Trophoblast cell (in vitro differentiated cells and primary cell): ENCODE data around the gene ALKAL2.
A peak's percentile ranks its signal among the peaks of the same experiment; 100 is the strongest.

Source experiments
- DNase-seq, 2 donors: peaks; one replicate each; pipeline ENCODE4 v3.0.0-alpha.2; 2016
- H2AFZ ChIP-seq: 2 replicates; pipeline ENCODE4 v1.6.1; 2013; ENCODE audit warnings: low read length, moderate library complexity, mild to moderate bottlenecking; ENCODE audit not compliant: insufficient read depth, poor library complexity
- H2AK5ac ChIP-seq: 2 replicates; pipeline ENCODE4 v1.6.1; 2013; ENCODE audit warnings: mild to moderate bottlenecking, low read length
- H2BK120ac ChIP-seq: 2 replicates; pipeline ENCODE4 v1.6.1; 2013; ENCODE audit warnings: low read length, mild to moderate bottlenecking, moderate library complexity; ENCODE audit not compliant: insufficient read depth, poor library complexity
- H2BK12ac ChIP-seq: 2 replicates; pipeline ENCODE4 v1.6.1; 2013; ENCODE audit warnings: mild to moderate bottlenecking, low read length, moderate library complexity
- H2BK5ac ChIP-seq: 2 replicates; pipeline ENCODE4 v1.6.1; 2013; ENCODE audit warnings: low read length, low read depth, moderate library complexity, mild to moderate bottlenecking; ENCODE audit not compliant: poor library complexity
- H3K14ac ChIP-seq: 2 replicates; pipeline ENCODE4 v1.6.1; 2013; ENCODE audit warnings: mild to moderate bottlenecking, low read length
- H3K18ac ChIP-seq: 2 replicates; pipeline ENCODE4 v1.6.1; 2013; ENCODE audit warnings: mild to moderate bottlenecking, low read length
- H3K23ac ChIP-seq: 2 replicates; pipeline ENCODE4 v1.6.1; 2013; ENCODE audit warnings: low read length
- H3K27ac ChIP-seq: 2 replicates; pipeline ENCODE4 v1.5.1; 2013; ENCODE audit warnings: low read depth, mild to moderate bottlenecking, inconsistent platforms, low read length, moderate library complexity
- H3K27me3 ChIP-seq: 2 replicates; pipeline ENCODE4 v1.6.1; 2013; ENCODE audit warnings: inconsistent platforms, mild to moderate bottlenecking, low read length, moderate library complexity; ENCODE audit not compliant: insufficient read depth
- H3K36me3 ChIP-seq, 2 experiments: 1 replicate in 1 of 2; 2 replicates in 1 of 2; pipeline ENCODE4 v1.6.1; 2013; ENCODE audit warnings: low read length in 2 of 2, mild to moderate bottlenecking in 2 of 2, moderate library complexity in 1 of 2; ENCODE audit not compliant: insufficient read depth in 2 of 2, control insufficient read depth in 1 of 2
- H3K4ac ChIP-seq: 2 replicates; pipeline ENCODE4 v1.6.1; 2013; ENCODE audit warnings: low read depth, mild to moderate bottlenecking, low read length, moderate library complexity
- H3K4me1 ChIP-seq, 2 experiments: 1 replicate in 1 of 2; 2 replicates in 1 of 2; pipeline ENCODE4 v1.6.1; 2013; ENCODE audit warnings: low read length in 2 of 2, mild to moderate bottlenecking in 2 of 2, moderate library complexity in 1 of 2; ENCODE audit not compliant: insufficient read depth in 2 of 2, control insufficient read depth in 1 of 2
- H3K4me2 ChIP-seq: 2 replicates; pipeline ENCODE4 v1.6.1; 2013; ENCODE audit warnings: inconsistent platforms, mild to moderate bottlenecking, low read length, moderate library complexity
- H3K4me3 ChIP-seq: 2 replicates; pipeline ENCODE4 v1.5.1; 2013; ENCODE audit warnings: mild to moderate bottlenecking, low read depth, low read length, inconsistent platforms
- H3K79me1 ChIP-seq: one replicate; pipeline ENCODE4 v1.6.1; 2013; ENCODE audit warnings: low read length
- H3K79me2 ChIP-seq: 2 replicates; pipeline ENCODE4 v1.6.1; 2013; ENCODE audit warnings: low read length, mild to moderate bottlenecking; ENCODE audit not compliant: control insufficient read depth, insufficient read depth, poor library complexity
- H3K9ac ChIP-seq: 2 replicates; pipeline ENCODE4 v1.6.1; 2013; ENCODE audit warnings: mild to moderate bottlenecking, low read length
- H3K9me3 ChIP-seq: 2 replicates; pipeline ENCODE4 v1.6.1; 2013; ENCODE audit warnings: low read depth, mild to moderate bottlenecking, control low read depth, inconsistent platforms, low read length; ENCODE audit not compliant: insufficient read depth
- H4K12ac ChIP-seq: 2 replicates; pipeline ENCODE4 v1.6.1; 2013; ENCODE audit warnings: low read depth, mild to moderate bottlenecking, low read length, moderate library complexity
- H4K8ac ChIP-seq: 2 replicates; pipeline ENCODE4 v1.6.1; 2013; ENCODE audit warnings: low read depth, mild to moderate bottlenecking, low read length, moderate library complexity
- H4K91ac ChIP-seq: one replicate; pipeline ENCODE4 v1.6.1; 2013; ENCODE audit warnings: low read depth, mild to moderate bottlenecking, low read length, moderate library complexity
- WGBS: extraction: QIAGEN DNeasy Blood & Tissue Kit; methylation state at CpG from one replicate; pipeline ENCODE4 v1.1.7; 2013; ENCODE audit warnings: missing lambda C conversion rate; ENCODE audit not compliant: insufficient read length, insufficient coverage; ENCODE audit errors: extremely low coverage; 5-methylcytosine and 5-hydroxymethylcytosine counted together

ALKAL2 gene

DNA sequence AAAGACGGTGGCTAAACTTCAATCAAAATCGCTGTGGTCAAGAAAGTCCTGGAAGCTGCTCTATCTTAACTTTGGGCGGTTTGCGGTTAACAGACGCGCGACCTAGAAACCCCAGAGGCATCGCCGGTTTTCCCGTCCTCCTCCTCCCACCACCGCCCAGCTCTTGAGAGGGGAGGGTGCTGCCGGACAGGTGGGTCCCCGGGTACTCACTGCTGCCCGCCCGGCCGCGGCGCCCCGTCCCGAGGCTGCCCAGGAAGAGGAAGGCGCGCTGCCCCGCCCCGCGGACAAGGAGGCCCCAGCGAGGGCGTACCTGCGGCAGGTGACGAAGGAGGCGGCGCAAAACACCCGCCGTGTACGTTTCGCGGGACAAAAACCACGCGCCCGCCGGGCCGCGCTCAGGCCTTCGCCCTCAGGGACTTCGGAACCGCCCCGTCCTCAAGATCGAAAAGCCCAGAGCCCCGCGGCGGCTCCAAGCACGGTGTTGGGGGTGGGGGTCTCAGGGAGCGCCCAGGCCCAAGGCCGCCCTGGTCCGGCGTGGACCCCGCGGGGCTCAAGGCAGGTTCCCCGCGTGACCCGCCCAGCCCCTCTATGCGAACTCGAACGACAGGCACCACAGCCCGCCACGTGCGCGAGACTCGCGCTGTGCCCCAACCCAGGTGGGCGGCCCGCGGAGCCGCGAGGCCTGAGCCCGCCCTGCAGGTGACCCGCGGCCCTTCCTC lies 24.0 kb downstream of the ALKAL2 start, which contains the start of gene SH3YL1:
Gene SH3YL1, minus strand, starts transcription at position 259 of the 719 bp plus-strand sequence. Its CDS starts 48 bp downstream, at position 211.
- Histone ChIP-seq H2AK5ac (peak within 1 kb of the TSS; percentile 80), H4K8ac (peak within 1 kb of the TSS; percentile 90), H3K79me2 (peaks cover 23% of the 10 kb centered on the region), H2AFZ (peak within 1 kb of the TSS; percentile 71), H3K4me2 (peak within 1 kb of the TSS; percentile 100), H3K27me3 (no peaks in the 10 kb centered on the region), H3K4ac (peak within 1 kb of the TSS; percentile 80), H2BK120ac (peak within 1 kb of the TSS; percentile 64), H4K91ac (peak within 1 kb of the TSS; percentile 90), H3K23ac (no peak within 1 kb of the TSS), H3K36me3 (no peaks in the 10 kb centered on the region), H2BK5ac (peak within 1 kb of the TSS; percentile 18), H3K14ac (peak within 1 kb of the TSS; percentile 83), H3K79me1 (peaks cover 13% of the 10 kb centered on the region), H4K12ac (peak within 1 kb of the TSS; percentile 68), H3K9me3 (no peaks in the 10 kb centered on the region), H2BK12ac (peak within 1 kb of the TSS; percentile 27), H3K9ac (peak within 1 kb of the TSS; percentile 97), H3K4me3 (peak within 1 kb of the TSS; percentile 100), H3K27ac (peak within 1 kb of the TSS; percentile 61), H3K4me1 (peaks cover 4 to 18% of the 10 kb centered on the region in 2 experiments), H3K18ac (peak within 1 kb of the TSS; percentile 86)
- DNase-seq: peak; percentile 77 to 81
- no CpG with 5 or more reads among the region's 77 CpGs for WGBS

DNA sequence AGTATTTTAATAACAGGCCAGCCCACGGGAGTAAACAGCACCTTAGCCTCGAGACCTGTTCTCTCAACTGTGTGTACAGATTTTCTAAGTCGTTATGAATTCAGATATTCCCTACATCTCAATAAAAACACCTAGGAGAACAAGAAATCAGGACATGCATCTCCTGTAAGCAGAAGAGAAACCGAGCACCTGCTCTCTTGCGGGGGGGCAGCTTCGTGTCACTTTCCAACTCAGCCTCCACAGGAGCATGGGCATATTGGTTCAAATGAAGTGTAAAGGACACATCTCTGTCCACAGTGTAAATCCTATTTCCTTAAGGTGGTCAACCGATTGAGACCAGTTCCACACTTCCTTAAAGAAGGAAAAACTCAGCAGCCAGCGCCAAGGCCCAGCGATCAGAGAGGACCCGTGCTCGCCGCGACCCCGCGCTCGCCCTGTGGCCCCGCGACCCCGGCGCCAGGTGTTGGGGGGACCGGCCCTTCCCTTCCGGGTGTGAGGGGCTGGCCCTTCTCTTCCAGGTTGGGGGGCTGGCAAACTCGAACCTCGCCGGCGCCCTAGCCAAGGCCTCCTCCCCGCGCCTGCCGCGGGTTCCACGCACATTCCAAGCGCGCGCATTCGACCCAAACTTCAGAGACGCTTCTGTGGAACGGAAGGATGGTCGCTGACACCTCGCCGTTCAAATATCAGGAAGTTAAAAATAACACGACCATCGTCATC lies 24.7 kb downstream of the ALKAL2 start:
- H3K4ac ChIP-seq: peak overlapping the region; percentile 49
- peaks cover 13% of the 10 kb centered on the region for H3K79me1 ChIP-seq
- peak overlapping the region; percentile 90 for H4K8ac ChIP-seq
- no CpG with 5 or more reads among the region's 42 CpGs for WGBS
- no peak overlapping the region for H2BK5ac ChIP-seq
- no peak overlapping the region for H3K9ac ChIP-seq
- no peak for DNase-seq
- H3K4me2 ChIP-seq: peak overlapping the region; percentile 100
- peak overlapping the region; percentile 53 for H2AFZ ChIP-seq
- peak overlapping the region; percentile 27 for H2BK12ac ChIP-seq
- H3K79me2 ChIP-seq: peaks cover 20% of the 10 kb centered on the region
- H3K18ac ChIP-seq: peak overlapping the region; percentile 48
- H3K4me1 ChIP-seq: peaks cover 4 to 19% of the 10 kb centered on the region in 2 experiments
- H2AK5ac ChIP-seq: no peak overlapping the region
- no peak overlapping the region for H4K12ac ChIP-seq
- peak overlapping the region; percentile 41 for H4K91ac ChIP-seq
- no peak overlapping the region for H2BK120ac ChIP-seq
- peak overlapping the region; percentile 86 for H3K4me3 ChIP-seq
- H3K14ac ChIP-seq: peak overlapping the region; percentile 33
- no peak overlapping the region for H3K23ac ChIP-seq
- no peaks in the 10 kb centered on the region for H3K27me3 ChIP-seq
- H3K36me3 ChIP-seq: no peaks in the 10 kb centered on the region
- H3K27ac ChIP-seq: no peak overlapping the region
- no peaks in the 10 kb centered on the region for H3K9me3 ChIP-seq

DNA sequence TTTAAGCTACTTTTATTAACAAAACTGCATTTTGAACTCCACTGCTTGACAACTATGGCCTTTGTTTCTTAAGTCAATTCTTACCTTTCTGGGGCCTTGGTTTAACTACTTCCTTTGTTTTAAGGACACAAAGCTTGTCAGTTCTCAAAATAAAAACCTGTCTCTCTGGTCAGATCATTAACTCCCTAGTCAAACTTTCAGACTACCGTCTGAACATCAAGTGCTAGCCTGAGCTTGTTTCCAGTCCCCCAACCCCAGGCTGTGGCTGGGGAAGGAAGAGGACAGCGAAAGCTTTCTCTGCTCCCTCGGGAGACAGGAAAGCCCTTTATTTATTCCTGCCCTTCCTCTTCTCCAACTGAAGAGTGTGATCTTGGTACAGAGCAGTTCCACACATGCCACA lies 25.8 kb downstream of the ALKAL2 start:
- H4K91ac ChIP-seq: no peak overlapping the region
- peak overlapping the region; percentile 44 for H4K8ac ChIP-seq
- no peaks in the 10 kb centered on the region for H3K36me3 ChIP-seq
- H2AK5ac ChIP-seq: no peak overlapping the region
- no peak overlapping the region for H2AFZ ChIP-seq
- no peak overlapping the region for H2BK12ac ChIP-seq
- H2BK120ac ChIP-seq: peak overlapping the region; percentile 10
- H3K9me3 ChIP-seq: no peaks in the 10 kb centered on the region
- no peak overlapping the region for H3K9ac ChIP-seq
- no peak overlapping the region for H3K18ac ChIP-seq
- WGBS: no CpG with 5 or more reads among the region's 3 CpGs
- H3K79me1 ChIP-seq: peaks cover 13% of the 10 kb centered on the region
- H2BK5ac ChIP-seq: peak overlapping the region; percentile 32
- H3K23ac ChIP-seq: no peak overlapping the region
- H3K27ac ChIP-seq: peak overlapping the region; percentile 77
- H3K4ac ChIP-seq: no peak overlapping the region
- no peak overlapping the region for H4K12ac ChIP-seq
- H3K79me2 ChIP-seq: peaks cover 17% of the 10 kb centered on the region
- peak overlapping the region; percentile 36 for H3K14ac ChIP-seq
- H3K4me1 ChIP-seq: peaks cover 4 to 19% of the 10 kb centered on the region in 2 experiments
- no peaks in the 10 kb centered on the region for H3K27me3 ChIP-seq
- no peak for DNase-seq
- peak overlapping the region; percentile 33 for H3K4me2 ChIP-seq
- no peak overlapping the region for H3K4me3 ChIP-seq

DNA sequence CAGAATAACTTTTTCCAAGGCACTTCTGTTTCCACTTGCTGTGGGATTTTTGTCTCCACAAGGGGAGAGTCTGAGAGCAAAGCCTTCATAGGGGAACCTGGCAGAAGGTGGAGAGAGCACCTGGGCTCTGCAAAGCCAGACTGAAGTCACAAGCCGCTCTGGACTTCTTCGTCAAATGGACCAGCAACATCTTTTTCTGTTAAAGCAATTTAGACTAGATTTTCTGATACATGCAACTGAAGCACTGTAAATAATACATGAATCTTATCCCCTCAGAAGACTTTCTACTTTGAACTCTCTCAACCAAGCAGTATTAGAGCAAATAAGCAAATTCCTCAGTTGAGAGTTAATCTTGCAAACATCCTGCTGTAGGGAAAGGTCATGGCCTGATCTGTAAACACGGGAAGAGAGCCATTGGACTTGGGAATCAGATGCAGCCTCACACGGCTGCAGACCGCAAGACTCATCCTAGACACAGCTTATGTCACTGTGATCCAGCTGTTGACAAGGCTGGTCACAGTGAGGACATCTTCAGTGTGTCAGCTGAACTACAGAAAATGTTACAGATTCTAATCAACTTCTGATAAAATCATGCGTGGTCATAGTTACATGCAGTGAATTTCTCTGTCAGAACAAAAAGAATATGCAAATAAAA lies 27.3 kb downstream of the ALKAL2 start:
- H4K8ac ChIP-seq: no peak overlapping the region
- H2BK5ac ChIP-seq: no peak overlapping the region
- no peaks in the 10 kb centered on the region for H3K36me3 ChIP-seq
- no peak overlapping the region for H2BK120ac ChIP-seq
- H3K4me1 ChIP-seq: peaks cover 4 to 16% of the 10 kb centered on the region in 2 experiments
- no peak overlapping the region for H3K4me2 ChIP-seq
- no peak overlapping the region for H2AK5ac ChIP-seq
- peak; percentile 54 to 77 for DNase-seq
- H3K27me3 ChIP-seq: no peaks in the 10 kb centered on the region
- no peak overlapping the region for H2AFZ ChIP-seq
- H3K18ac ChIP-seq: no peak overlapping the region
- no CpG with 5 or more reads among the region's 6 CpGs for WGBS
- H3K27ac ChIP-seq: no peak overlapping the region
- H3K9me3 ChIP-seq: no peaks in the 10 kb centered on the region
- H3K79me1 ChIP-seq: peaks cover 13% of the 10 kb centered on the region
- H3K4me3 ChIP-seq: no peak overlapping the region
- no peak overlapping the region for H3K14ac ChIP-seq
- no peak overlapping the region for H4K12ac ChIP-seq
- H4K91ac ChIP-seq: no peak overlapping the region
- peak overlapping the region; percentile 65 for H3K9ac ChIP-seq
- H3K4ac ChIP-seq: peak overlapping the region; percentile 12
- H2BK12ac ChIP-seq: no peak overlapping the region
- H3K23ac ChIP-seq: peak overlapping the region; percentile 91
- peaks cover 14% of the 10 kb centered on the region for H3K79me2 ChIP-seq
